Measurements from ENCODE around the gene DIS3L2.

Gene DIS3L2

DNA sequence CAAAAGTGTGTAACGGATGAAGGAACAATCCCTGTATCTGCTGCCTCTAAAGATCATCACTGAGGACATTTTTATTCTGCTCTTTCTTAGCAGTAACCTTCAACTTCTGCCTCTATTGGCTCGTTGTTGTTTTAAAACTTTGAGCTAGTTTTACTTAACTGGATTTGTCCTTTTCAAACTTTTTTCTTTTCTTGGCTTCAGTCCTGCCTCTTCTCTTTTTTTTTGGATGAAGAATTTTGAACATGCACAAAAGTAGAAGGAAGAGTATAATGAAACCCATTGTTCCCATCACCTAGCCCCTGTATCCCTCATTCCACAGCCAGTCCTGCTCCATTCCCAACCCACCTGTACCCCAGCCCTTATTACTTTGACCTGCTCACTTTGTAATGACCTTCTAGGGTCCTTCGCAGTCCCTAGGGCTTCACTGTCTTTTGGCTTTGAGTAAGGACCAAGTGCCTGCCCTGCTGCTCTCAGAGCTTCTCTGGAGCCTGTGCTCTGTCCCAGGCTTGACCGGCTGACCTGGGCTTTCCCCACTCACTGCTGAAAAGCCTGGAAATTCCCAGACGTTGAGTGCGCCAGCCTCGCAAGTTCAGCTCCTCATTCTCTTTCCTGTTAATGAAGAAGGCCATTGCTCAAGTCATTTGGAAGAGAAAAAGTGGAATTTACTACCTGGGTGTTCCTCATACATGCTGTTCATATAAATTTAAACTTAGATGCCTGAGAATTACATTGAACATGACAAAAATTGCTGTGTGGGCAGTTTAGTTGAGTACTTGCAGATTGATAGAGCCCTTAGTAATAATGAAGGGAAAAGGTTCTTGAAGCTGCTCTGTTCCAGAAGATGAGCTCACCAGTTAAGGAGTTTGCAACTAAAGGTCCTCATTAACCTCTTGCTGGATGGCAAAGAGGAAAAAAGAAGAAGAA is 267.7 kb downstream of the DIS3L2 start:
- DNase-seq (ENCODE audit: low spot score): no peak

DNA sequence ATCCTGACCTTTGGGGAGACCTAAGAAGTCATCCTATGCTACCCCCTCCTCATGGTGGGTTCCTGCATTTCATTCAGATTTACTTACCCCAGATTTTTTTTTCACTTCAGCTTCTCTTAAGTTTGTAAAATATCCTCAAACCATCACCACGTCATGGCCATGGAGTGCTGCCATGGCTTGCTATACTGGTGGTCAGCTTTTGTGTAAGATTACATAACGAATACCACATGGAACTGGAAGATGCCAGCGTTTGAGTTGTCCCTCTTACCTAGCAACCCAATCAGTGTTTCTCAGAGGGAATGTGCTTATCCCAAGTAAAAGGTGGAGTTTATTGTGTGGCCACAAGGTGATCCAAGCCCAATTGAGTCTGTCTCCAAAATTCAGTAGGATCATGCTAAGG is 268.4 kb downstream of the DIS3L2 start:
- DNase-seq (ENCODE audit: low spot score): no peak

DNA sequence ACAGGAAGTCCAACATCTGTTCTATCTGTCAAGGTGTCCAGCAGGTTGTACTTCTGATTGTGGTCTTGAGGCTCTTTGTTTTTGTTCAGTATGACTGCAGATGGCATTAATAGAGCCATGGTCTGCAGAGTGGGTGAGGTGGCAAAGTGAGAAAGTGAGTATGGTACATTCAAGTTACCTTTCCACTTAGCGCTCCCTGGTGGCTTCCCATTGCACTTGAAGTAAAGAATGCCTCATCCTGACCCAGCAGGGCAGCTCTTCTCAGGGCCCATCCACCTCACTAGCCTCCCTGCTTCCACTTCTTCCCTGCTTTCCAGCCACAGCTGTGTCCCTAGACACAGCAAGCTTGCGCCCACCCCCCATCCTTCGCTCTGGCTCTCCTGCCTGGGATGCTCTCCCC is 269.0 kb downstream of the DIS3L2 start:
- DNase-seq (ENCODE audit: low spot score): no peak

DNA sequence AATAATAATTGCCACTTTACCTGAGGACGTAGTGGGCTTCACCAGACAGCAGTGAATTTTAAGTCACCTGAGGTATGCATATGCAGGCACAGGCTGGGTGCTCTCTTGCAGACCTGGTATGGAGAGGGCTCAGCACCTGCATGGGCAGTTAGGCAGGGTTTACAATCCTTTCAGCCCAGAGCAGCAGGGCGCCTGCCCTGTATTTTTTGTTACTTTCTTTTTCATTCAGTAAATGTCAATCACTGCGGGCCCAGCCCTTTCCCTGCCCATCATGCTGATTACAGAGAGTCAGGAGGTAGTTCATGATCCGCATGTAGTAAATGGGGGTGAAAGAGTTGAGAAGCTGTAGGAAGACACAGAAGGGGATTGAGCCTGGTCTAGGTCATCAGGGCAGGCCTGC is 270.0 kb downstream of the DIS3L2 start:
- DNase-seq (ENCODE audit: low spot score): no peak

DNA sequence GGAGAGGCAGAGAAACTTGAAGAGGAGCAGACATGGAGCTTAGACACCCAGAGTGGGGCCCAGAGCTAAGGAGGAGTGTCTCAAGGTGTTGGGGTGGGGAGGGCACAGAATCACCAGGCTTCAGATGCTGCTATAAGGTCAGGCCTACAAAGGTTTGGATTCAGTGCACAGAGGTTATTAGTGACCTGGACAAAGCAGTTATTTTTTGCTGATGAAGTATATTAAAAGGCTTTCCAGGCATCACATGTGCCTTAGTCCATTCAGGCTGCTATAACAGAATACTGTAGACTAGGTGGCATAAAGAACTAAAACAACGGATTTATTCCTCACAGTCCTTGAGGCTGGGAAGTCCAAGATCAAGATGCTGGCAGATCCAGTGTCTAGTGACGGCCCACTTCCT is 271.4 kb downstream of the DIS3L2 start:
- no peak for DNase-seq (ENCODE audit: low spot score)

DNA sequence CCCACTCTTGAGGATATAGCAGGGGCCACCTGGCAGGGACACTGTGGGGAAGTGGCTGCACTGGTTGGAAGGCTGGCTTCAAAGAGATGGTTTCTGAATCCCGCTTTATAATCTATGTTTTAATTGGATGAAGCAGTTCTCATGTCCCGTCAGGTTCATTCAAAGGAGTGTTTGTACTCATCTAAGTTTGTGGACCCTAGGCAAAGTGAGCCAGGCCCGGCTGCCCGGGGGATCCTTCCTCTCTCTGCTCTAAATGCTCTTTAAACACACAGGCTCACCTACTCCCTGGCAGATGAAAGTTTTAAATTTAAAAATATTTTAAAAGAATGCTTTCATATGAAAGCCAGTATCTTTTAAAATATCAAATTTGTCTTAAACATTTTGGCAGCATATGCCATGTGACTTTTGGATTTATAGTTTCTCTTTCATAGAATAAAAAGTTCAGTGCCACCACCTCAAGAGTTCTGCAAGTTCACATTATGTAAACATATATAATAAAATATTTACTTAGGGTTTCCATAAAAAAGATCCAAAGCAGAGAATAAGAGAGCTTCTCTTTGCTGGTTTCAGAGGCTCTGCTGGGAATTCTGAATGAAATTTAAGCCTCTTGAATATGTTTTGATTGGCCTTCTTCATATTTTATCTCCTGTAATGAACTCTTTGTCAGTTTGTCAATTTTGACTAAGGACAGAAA is 273.6 kb downstream of the DIS3L2 start:
- DNase-seq (ENCODE audit: low spot score): no peak

DNA sequence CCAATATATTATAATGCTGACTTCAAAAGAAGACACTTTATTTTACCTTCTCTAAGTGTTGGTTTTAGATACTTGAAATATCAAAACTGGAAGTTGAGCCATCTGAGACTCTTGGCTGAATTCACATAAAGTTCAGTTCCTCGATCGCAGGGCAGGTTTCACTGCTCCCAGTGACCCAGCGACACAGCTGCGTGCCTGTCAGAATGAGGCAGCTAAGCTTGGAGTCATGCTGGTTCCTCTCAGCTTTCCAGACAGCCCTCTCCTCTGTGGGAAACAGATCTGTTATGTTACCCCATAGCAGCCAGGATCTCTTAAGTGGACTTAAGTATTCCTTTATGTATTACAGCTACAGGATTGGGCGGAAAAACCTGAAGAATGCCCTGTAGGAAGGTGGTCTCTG is 274.2 kb downstream of the DIS3L2 start:
- no peak for DNase-seq (ENCODE audit: low spot score)

DNA sequence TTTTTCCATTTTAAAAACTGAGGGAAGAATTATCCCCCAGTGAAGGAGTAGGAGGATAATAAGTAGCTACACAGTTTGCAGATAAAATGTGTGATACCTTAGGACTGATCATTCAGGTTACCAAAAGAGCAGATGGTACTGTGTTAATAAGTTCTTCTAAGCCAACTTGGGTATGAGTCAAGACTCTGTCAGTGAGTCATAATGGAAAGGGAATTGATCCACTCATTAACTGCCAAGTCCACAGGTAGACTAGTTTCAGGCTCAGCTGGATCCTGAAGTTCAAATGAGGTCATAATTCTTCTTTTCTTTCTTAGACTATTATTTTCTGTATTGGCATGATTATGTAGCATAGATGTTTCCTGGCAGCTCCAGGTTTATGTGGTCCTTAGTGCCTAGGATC is 274.7 kb downstream of the DIS3L2 start:
- DNase-seq (ENCODE audit: low spot score): no peak

DNA sequence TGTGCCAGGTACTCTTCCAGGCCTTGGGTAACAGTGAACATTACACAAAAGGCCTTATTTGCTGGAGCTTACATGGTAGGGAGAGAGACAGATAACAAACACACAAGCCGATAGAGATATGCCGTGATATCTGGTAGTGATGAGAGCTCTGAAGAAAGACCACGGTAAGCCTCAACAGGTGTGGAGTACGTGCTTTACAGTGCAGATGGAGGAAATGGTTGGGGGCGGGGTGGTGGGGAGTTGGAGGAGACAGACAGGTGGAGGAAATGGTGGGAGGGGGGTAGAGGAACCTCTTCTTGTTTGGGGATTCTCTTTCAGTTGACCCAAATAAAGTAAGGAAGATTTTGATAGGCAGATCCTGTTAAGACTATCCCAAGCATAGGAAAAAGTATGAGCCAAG is 276.0 kb downstream of the DIS3L2 start:
- no peak for DNase-seq (ENCODE audit: low spot score)

DNA sequence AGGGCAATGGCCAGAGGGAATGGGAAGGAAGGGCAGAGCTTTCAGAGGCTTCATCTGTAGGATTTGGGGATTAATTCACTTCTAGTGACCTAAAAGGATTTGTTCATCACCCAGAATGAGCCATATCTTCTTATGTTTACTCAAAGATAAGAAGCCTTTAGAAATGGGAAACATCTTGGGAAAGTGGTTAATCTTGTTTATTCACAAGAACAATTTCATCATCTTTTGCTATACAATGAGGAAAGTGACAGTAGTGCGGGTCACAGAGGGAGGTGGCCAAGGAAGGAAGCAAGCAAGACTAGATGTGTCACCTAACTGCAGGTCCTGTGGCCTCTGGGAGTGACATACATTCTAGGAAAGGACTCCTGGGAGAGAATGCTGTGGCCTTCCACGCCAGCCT is 276.6 kb downstream of the DIS3L2 start:
- DNase-seq (ENCODE audit: low spot score): no peak

DNA sequence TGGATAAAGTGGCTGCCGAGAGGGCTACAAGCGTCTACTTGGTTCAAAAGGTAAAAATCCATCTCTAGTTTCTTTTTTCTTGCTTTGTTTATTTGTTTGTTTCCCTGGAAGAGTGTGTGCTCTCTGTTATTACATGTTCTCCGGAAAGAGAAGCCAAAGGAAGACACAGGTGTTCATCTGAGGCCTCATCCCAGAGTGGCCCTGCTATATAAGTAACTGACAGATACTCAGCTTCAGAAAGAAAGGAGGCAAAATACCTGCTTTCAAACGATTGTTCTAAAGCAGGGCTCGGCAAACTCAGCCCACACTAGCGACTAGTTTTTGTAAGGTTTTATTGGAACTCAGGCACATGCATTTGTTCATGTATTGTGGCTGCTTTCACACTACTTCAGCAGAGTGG is 277.1 kb downstream of the DIS3L2 start:
- no peak for DNase-seq (ENCODE audit: low spot score)

DNA sequence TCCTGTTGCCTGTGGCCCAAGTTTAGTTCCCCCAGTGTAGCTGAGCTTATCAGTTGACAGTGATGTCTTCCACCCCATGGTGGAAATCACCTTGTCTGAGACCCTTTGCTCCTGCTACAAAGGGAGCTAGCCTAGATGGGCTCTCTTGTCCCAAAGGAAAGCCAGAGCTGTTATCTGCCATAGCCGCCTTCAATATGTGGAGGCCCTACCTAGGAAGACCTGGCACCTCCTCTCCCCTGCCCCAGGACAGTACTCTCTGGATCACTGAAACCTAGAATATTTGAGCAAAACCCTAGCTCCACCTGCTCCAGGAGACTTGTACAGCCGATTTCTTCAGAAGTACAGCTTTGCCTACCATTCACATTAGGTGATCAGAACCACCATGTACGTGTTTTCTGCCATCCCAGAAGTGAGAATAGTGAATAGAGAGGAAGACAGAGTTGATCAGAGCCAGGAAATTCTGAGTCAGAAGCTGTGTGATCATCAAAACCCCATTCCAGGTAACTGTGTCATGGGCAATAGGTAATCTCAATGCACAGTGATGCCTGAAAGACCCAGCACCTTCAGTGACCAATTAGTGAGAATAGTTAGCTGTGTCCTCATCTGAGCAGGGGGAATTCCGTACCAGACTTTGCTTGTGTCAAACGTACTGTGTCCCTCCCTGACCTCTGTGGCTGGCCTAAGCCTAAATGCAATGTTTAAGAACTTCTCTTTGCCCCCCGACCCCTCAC is 278.6 kb downstream of the DIS3L2 start:
- no peak for DNase-seq (ENCODE audit: low spot score)

DNA sequence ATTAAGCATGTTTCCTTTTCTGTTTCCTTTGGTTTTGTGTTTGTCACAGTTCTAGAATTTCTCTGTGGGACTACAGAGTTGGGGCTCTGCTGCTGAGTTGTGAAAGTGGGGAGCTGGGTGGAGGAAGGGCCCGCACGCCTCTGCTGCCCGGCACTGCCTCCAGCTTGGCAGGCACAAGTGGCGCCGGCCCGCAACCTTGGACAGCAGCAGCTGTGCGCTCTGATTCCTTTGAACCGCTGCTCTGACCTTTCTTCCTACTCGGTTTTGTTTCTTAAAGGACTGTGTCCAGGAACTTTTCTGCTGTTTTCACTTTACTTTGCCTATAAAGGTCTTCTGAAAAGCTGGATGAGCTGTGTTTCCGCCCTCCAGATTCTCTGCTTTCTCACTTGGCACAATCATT is 279.4 kb downstream of the DIS3L2 start:
- DNase-seq (ENCODE audit: low spot score): no peak

DNA sequence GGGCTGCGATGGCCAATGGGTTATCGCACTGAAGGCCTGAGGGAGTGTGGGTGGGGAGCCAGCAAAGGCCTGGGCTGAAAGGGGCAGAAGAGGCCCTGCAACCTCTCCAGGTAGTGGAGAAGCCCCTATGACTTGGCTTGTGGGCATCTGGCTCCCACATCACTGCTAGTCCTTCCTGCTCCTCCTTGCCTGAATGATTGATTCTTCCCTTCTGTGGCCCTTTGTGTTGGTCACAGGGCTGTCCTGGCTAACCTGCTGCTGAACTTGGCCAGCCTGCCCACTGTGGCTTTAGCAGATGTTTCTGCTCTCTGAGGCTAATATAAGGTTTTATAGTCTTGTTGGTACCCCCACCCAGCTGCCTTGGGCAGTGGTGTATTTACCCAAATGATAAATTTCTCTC is 280.8 kb downstream of the DIS3L2 start:
- no peak for DNase-seq (ENCODE audit: low spot score)

DNA sequence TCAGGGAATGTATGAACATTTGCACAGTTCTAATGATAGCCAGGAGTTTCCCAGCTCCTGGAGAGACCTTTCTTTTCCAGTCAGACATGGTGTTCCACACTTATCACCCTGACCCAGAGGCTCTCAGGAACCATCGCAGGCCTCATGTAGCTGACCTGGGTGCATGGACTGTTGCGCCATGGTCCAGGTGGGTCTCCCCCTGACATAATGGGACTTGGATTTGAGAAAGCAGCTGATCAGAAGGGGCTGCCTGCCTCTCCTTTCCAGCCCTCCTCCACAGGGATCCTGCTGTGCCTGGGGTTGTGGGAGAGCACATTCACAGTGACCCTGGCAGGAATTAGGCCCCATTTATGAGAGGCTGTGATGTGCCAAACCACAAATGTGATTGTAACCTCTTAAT is 283.6 kb downstream of the DIS3L2 start:
- DNase-seq (ENCODE audit: low spot score): no peak

DNA sequence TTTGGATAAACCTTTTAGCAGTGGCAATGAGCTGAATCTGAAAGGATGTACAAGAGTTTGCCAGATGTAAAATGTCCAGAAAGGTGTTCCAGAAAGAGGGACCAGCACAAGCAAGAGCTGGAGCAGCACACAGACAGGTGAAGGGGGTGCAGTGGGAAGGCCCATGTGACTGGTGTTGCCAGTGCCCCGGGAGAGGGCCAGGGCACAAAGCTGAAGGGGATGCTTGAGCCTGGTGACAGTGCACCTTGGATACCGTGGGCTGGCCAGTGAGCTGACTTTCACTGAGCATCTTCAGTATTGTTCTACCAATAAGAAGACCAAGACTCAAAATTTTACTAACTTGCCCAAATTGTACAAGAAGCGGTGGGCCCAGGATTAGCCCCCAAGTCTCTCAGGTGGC is 284.7 kb downstream of the DIS3L2 start:
- no peak for DNase-seq (ENCODE audit: low spot score)

DNA sequence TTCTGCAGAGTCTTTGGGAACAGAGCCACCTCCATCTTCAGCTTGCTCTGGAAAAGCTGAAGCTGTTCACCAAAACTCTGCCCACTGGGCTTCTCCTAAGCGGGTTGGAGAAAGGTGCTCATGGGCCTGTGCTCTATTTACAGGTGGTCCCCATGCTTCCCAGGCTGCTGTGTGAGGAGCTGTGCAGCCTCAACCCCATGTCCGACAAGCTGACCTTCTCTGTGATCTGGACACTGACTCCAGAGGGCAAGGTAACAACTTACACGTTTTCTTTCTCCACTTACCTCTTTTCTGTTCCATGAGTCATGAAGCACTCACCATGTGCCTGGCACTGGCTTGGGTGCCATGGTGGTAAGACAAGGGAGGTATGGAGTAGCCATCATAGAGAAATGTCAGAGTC is 287.6 kb downstream of the DIS3L2 start:
- DNase-seq (ENCODE audit: low spot score): no peak

DNA sequence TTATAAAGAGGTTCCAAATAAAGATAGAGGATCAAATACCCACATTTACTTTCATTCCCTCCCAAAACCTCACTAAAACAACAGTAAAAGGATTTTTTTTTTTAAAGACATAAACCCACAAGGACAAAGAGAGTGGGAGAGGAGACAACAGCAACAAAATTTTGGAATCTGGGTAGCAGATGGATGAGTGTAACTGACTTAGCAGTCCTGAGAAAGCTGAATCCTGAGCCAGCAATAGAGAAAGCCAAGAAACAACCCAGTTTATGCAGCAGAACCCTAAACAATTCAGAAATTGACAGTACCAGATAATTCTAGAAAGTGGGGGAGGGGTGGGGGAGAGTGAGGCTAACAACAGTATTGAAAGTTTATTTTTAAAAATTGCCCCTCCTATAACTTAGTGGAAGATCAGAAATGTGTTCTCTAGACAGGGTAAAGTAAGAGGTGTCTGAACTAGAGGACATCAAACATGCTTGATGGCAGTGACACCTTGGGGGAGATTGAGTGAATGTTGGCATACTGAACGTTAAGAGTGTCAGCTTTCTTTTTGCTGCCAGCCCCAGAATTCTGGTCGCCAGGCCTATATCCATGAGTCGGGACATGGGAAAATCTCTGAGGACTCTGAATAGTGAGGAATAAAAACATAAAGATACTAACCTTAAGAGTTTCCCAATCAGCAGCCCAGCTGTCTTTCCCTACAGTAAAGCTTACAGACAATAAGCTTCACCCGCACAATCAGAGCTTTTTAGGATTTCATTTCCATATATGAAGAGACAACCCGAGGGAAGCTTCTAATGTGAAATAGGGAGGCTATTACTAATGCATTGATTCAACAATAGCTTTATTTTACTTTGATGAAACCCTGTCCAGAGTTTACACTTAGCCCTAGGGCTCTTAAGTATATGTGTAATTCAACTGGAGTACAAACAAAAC is 289.0 kb downstream of the DIS3L2 start:
- DNase-seq (ENCODE audit: low spot score): no peak

DNA sequence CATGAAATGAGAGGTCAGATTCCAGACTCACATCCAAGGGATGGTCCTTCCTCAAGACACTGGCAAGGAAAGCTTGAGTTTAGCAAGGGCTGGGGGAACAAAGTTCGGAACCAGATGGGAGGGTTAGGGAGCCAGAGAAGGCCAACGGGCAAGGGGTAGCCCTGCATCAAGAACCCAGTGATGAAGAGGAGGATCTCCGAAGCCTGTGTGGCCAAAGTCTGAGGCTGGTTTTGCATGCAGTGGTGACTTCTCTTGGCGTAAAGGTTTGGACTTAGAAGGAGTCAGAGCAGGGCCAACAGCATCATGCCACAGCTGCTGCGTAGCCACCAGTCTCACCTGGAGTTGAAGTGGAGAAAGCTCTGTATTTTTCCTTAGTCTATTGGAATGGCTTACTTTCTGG is 293.5 kb downstream of the DIS3L2 start:
- DNase-seq (ENCODE audit: low spot score): no peak

DNA sequence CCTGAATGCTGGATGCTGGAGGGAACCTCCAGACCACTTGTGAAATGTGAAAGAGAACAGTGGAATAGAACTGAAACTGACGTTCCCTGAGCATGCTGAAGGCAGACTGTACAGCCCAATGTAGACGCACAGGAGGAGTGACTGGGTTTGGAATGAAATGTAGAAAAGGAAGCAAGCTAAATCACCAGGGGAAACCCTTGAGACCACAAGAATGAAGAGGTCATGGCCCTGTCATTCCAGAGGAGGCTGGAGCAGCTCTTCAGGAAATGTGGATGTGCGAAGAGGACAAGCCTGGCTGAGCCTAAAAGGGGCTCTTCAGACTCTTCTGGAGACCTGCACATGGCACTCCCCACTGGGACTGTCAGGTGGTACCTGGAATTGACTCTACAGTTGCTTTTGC is 298.6 kb downstream of the DIS3L2 start:
- DNase-seq (ENCODE audit: low spot score): no peak

DNA sequence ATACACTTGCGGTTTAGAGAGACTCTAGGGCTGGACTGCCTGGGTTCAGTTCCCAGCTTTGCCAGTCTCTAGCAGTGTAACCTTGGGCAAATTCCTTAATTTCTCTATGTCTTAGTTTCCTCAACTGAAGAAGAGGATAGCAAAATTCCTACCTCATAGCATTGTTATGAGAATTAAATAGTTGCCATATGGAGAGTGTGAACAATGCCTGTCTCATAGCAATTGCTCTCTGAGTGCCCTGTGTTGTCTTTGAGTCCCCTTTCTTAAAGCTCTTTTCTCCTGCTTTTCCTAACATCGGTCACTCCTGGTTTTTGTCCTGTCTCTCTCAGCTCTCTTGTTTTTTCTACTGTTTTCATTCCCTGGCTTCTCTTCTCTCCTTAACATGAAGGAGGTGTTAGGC is 300.3 kb downstream of the DIS3L2 start:
- DNase-seq (ENCODE audit: low spot score): no peak

DNA sequence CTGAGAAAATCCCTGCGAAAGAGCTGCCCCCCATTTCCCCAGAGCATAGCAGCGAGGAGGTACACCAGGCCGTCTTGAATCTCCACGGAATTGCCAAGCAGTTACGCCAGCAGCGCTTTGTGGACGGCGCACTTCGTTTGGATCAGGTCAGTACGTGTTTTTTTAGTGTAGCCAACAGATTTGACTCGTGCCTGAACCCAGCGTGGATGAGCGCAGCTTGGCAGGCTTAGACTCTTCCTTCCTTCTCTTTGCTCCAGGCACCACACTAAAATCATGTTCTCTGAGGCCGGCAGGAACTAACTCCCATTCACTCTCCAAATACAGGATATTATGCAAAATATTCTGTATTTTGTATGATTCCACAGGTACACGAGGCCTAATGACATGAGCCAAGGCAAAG is 301.8 kb downstream of the DIS3L2 start:
- no peak for DNase-seq (ENCODE audit: low spot score)
